SIG-M5 treated with dmso at 0.1 percent for 504 hours (cell line): ENCODE results near the gene WFIKKN1.

Source experiments
- DNase-seq: peaks from one replicate; lab custom pipeline; 2025; ENCODE audit not compliant: unreplicated experiment; lab: John Stamatoyannopoulos, UW

WFIKKN1 gene

DNA sequence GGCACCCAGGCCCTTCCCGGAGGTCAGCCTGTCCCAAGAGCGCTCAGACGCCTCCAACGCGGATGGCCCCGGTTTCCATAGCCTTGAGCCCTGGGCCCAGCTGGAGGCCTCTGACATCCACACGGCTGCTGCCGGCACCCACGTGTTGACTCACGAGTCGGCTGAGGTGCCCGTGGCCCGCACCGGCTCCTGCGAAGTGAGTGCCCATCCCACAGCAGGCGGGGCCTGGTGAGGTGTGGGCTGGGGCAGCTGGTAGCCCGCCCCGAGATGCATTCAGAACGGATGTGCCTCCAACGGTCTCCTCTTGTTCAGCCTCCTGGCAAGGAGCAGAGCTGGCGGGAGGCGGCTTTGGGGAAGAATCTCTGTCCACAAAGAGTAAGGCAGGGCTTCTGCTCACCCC is 21.1 kb downstream of the WFIKKN1 start:
- no peak for DNase-seq

DNA sequence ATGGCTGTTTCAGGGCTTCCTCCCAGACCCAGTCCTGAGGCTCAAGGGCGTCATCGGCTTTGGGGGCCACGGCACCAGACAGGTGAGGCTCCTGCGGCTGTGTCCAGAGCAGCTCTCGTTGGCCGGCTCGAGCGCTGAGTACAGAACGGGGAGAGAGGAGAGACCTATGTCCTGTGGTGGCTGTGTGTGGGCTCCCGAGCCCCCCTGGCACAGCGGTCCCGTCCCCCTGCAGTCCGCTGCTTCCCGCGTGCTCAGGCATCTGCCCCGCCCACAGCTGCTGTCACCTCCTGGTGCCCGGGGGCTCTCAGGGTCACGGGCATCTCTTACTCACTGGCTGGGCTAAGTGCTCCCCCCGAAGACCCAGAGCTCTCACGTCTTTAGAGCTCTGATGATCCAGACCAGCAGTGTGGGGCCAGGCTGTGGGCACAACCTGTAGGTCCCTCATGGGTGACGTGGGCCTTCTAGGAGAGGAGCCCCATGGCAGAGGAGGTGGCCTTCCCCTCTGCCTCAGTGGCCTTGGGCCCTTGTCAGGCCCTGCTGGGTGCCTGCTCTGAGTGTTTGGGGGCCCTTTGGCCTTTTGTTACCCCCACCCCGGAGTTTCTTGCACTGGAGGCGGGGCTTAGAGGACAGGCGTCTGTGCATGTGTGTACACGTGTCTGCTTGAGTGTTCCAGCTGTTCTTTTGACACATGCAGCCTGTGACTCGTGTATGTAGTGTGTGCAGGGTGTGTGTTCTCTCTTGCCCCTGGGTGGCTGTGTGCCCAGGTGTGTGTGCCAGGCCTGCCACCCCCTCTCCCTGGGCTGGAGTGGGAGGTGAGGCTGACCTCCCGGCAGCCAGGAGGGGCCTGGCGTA is 21.9 kb downstream of the WFIKKN1 start:
- DNase-seq: no peak

DNA sequence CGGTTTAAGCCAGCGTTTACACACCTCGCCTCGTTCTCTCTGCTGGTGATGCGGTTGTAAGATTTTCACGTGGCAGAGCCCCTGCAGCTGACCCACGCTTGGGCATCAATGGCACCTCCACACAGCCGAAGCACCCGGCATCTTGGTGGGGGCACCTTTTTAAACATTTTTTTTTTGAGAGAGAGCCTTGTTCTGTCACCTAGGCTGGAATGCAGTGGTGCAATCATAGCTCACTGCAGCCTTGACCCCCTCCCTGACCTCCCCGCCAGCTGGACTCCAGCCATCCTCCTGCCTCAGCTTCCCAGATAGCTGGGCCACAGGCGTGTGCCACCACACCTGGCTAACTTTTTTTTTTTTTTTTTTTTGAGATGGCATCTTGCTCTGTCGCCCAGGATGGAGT is 23.2 kb downstream of the WFIKKN1 start:
- no peak for DNase-seq

DNA sequence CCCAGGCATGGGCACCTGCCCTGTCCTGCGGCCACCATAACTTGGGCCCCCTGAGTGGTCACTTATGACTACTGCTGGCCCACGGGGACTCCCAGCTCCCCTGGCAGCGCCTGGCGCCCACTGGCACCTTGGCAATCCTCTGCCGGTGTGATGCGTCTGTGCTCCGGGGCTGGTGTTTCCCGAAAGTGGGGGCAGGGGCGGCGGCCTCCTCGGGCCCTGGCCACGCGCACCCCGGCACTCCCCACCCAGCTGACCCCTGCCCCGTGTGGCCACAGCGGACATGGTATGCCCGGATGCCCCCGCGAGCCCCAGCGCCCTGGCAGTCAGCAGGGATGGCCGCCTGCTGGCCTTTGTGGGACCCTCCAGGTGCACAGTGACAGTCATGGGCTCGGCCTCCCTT is 26.7 kb downstream of the WFIKKN1 start:
- no peak for DNase-seq

DNA sequence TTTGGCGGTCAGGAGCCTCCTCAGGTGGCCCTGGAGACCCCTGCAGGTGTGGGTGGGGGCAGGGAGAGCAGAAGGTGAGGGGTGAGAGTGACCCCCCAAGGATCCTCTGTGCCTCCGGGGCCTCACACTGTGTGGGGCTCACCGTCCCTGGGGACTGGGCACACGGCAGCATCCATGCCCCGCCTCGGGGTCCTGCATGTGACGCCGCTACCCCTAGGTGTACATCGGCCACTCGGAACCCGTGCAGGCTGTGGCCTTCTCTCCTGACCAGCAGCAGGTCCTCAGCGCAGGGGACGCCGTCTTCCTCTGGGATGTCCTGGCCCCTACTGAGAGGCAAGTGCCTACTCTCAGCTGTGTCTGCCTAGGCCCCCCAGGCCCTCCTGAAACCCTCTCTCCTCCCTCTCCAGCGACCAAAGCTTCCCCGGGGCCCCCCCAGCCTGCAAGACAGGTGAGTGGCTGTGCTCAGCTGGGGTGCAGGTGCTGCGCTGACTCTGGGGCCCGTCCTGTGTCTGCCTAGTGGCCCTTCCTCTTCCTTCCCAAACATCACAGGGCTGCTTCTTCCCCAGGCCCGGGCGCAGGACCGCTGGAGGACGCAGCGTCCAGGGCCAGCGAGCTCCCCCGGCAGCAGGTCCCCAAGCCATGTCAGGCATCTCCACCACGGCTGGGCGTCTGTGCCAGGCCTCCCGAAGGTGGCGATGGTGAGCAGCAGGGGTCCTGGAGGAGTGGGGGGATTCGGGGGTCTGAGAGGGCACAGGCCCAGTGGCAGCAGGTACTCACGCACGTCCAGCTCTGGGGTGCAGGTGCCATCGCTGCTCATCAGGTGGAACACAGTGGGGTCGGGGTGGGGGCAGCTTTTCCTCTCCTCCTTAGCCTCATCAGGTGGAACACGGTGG is 28.1 kb downstream of the WFIKKN1 start:
- DNase-seq: no peak

DNA sequence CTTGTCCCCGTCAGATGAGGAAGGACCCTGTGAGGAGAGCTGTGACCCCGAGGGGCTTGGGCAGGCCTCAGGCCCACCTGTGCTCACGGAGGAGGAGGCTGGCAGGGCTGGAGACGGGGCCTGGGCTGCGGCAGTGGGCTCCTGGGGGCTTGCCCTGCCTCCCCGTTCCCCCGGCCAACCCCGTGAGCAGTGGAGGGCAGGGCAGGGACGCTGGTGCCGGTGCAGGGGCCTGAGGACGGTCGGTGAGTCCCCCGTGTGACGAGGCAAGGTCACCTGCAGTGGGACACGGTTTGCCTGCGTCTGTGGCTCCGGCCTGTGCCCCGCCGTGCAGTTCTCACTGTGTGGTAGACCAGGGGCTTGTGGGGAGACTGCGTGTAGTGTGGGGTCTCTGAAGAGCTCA is 28.8 kb downstream of the WFIKKN1 start:
- DNase-seq: no peak

DNA sequence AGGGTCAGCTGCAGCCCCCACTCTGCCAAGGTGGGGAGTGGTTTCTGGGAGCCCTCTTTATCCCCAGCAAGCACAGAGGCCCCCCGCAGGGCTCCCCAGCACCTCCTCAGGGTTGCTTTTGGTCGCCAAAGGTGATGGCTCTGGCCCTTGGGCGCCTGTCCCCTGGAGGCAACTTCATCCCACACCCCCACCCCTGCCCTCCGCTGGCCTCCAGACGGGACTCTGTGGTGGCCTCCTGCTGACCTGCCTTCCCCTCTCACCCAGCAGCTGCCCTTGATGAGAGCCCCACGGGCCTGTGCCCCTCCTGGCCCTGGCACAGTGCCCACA is 29.3 kb downstream of the WFIKKN1 start:
- no peak for DNase-seq

DNA sequence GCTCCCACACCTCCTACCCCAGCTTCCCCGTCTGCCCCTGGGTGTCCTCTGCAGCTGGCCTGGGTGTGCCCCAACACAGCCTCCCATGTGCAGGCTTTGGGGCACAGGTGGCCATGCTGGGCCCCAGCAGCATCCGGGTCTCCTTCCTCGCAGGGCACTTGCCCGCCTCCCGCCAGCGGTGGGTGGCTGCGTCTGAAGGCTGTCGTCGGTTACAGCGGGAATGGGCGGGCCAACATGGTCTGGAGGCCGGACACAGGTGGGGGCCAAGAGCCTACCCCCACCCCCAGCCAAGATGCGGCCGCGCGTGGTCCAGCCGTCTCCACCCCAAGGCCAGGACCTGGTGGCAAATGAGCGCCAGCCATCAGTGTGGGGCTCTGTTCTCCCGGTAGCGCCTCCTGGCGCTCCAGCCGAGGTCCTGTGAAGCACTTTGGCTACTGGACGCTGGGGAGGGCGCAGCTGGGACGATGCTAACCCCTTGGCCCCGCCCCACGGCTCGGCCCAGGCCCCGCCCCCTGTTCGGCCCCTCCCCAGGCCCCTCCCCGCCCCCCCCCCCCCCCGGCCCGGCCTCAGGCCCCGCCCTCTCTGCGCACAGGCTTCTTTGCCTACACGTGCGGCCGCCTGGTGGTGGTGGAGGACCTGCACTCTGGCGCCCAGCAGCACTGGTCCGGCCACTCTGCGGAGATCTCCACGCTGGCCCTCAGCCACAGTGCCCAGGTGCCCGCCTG is 29.8 kb downstream of the WFIKKN1 start:
- peak; percentile 77 for DNase-seq

DNA sequence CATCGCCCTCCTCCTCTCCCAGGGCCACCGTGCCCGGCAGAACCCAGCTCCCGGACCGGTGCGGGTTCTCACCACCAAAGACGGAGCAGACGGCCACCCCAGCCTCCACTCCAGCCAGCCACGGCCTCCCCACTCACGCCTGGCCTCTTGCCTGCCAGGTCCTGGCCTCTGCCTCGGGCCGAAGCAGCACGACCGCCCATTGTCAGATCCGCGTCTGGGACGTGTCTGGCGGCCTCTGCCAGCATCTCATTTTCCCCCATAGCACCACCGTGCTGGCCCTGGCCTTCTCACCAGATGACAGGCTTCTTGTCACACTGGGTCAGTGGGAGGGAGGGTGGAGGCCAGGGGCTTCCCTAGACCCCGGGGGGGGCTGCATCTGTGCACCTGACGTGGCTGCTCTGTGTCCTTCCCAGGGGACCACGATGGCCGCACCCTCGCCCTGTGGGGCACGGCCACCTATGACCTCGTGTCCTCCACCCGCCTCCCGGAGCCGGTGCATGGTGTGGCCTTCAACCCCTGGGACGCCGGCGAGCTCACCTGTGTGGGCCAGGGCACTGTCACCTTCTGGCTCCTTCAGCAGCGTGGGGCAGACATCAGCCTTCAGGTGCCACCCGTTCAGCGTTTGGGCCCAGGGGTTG is 30.5 kb downstream of the WFIKKN1 start:
- DNase-seq: no peak

DNA sequence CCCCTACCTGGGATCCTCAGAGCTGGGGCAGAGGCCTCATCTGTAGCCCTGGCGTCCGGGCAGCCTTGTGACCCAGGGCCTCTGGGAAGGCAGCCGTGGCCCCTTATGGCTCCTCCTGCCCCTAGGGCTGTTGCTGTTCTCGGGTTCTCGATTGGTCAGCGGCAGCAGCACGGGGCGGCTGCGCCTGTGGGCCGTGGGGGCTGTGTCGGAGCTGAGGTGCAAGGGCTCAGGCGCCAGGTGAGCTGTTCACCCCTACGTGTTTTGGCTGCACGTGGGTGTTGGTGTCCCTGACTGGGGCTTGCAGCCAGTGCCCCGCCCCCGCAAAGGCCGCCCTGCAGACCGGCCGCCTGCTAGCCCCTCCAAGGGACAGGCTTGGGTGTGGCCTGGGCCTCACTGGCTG is 31.3 kb downstream of the WFIKKN1 start:
- DNase-seq: no peak

DNA sequence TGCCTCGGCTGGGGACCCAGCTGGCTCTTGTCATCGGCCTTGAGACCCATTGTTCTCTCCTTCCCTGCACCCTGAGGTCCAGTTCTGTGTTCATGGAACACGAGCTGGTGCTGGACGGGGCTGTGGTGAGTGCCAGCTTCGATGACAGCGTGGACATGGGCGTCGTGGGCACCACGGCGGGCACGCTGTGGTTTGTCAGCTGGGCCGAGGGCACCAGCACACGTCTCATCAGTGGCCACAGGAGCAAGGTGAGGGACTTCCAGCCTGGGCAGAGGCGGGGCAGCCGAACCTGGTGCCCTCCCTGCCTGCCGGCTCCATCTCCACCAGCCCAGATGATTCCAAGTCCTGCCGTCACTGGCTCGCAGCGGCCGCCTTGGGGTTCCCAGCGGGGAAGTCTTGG is 31.8 kb downstream of the WFIKKN1 start:
- DNase-seq: no peak

DNA sequence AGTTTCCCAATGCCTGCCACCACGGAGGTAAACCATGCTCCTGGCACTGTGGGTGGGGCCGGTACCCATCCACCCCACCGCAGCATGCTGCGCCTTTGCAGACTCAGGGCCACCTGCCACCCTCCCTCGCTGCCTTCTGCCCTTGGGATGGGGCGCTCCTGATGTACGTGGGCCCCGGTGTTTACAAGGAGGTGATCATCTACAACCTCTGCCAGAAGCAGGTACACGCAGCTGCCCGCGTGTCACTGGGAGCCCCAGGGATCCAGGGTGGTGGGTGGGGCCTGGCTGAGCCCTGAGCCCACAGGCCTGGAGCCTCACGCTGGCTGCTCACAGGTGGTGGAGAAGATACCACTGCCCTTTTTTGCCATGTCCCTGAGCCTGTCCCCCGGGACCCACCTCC is 35.8 kb downstream of the WFIKKN1 start:
- DNase-seq: no peak

DNA sequence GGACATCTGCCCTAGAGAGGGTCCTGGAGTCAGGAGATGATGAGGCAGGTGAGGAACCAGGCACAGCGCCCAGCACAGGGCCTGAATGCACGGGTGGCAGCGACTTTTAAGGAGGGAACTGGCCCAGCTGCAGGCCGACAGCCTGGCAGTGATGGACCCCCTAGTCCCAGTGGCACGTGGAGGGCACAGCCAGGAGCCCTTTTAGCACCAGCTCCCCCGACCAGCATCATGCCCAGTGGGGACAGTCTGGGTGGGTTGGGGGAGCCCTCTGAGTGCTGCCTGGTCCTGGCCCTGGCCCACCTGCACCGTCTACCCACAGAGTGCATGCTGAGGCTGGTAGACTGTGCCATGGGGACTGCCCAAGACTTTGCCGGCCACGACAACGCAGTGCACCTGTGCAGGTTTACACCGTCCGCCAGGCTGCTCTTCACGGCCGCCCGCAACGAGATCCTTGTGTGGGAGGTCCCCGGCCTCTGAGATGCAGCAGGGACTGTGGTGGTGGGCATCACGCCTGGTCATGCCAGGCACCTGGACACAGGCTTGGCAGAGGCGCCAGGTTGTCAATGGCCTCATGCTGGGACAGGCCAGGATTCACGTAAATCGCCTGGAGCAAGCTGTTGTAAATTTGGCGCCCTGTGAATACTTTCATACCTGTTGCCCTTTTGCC is 36.5 kb downstream of the WFIKKN1 start:
- DNase-seq: no peak

DNA sequence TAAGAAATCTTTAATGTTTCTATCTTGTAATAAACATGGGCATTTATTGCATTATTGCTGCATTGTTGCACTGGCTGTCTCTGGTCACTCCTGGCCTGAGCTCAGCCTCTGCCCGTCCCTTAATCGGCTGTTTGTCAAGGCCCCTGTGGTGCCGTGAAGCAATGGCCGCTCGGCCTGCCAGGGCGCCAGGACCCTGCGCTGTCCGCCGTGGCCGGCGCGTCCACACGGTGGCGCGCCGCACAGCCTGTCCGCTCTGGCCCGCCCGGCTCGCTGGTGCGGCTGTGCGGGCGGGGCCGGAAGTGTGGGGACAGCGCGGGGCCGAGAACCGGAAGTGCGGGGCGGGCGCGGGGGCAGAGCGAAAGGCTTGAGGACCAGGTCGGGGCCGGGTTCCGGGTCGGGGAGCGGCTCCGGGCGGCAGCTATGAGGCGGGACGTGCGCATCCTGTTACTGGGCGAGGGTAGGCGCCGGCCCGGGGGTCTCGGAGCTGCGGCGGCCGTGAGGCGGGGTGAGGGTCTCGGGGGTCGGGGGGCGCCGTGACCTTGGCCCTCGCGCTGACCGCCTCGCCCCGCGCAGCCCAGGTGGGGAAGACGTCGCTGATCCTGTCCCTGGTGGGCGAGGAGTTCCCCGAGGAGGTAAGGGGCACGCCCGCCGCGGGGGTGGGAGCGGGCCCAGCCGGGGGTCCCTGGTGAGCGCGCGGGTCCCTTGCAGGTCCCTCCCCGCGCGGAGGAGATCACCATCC is 37.2 kb downstream of the WFIKKN1 start, which contains the start of gene RHOT2:
Gene RHOT2 (plus strand): TSS at position 353 of the 739 bp plus-strand sequence. CDS start 68 bp downstream, at position 421.
- DNase-seq: peak; percentile 79

DNA sequence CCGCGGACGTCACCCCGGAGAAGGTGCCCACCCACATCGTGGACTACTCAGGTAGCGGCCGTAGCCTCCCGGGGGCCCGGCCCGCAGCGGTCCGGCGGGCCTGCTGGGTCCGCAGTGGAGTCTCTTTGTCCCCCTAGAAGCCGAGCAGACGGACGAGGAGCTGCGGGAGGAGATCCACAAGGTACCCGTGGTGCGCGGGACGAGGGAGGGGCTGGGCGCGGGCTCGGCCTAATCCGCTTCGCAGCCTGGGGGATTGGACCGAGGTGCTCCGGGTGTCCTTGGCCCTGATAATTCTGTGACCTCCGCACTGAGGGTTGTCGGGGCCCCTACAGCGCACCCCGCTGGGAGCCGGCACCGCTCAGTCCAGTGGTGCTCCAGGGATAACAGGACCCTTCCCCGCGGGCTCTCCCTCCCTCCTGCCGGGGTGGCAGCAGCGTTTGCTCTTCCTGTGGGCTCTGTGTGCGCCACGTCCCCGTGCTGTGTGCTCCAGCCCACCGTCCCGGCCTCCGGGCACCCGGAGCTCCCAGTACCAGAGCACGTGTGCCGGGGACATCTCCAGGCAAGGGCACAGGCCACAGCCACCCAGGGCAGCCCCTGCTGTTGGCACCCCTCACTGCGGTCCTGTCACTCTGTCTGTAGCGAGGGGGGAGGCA is 37.9 kb downstream of the WFIKKN1 start:
- no peak for DNase-seq

DNA sequence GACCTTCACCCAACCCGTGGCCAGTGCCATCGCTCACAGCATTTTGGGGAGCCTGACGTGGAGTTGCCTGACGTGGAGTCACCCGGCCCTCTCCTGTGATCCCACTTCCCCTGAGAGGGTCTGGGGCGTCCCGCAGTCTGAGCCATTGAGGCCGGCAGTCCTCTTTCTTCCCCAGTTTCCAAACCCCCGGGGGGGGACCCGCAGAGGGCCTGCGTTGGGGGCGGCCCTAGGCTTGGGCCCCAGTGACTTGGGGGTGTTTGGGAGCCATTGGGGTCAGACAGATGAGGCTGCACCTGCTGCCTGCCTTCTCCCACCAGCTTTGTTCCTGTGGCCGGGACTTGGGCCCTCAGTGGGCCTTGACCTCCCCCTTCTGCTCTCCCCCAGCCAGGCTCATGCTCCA is 38.9 kb downstream of the WFIKKN1 start:
- no peak for DNase-seq

DNA sequence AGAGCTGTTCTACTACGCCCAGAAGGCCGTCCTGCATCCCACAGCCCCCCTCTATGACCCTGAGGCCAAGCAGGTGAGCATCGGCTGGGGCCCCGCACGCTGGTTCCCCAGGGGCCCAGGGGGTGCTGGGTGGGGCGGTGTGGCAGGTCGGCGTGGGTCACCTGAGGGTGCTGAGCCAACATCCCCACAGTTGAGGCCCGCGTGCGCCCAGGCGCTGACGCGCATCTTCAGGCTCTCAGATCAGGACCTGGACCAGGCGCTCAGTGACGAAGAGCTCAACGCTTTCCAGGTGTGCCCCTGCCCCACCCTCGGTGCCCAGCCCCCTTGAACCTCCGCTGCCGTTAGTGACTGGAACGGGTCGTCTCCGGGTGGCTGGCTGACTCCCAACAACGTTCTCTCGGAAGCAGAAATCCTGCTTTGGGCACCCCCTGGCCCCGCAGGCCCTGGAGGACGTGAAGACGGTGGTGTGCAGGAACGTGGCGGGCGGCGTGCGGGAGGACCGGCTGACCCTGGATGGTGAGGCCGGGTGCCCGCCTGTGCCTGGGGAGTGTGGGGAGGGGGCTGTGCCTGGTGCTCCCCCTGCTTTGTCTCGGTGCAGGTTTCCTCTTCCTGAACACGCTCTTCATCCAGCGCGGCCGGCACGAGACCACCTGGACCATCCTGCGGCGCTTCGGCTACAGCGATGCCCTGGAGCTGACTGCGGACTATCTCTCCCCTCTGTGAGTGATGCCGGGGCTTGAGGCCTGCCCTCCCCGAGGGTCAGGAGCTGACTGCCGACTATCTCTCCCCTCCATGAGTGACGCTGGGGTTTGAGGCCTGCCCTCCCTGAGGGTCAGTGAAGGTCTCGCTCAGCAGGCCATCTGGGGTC is 39.9 kb downstream of the WFIKKN1 start:
- no peak for DNase-seq

DNA sequence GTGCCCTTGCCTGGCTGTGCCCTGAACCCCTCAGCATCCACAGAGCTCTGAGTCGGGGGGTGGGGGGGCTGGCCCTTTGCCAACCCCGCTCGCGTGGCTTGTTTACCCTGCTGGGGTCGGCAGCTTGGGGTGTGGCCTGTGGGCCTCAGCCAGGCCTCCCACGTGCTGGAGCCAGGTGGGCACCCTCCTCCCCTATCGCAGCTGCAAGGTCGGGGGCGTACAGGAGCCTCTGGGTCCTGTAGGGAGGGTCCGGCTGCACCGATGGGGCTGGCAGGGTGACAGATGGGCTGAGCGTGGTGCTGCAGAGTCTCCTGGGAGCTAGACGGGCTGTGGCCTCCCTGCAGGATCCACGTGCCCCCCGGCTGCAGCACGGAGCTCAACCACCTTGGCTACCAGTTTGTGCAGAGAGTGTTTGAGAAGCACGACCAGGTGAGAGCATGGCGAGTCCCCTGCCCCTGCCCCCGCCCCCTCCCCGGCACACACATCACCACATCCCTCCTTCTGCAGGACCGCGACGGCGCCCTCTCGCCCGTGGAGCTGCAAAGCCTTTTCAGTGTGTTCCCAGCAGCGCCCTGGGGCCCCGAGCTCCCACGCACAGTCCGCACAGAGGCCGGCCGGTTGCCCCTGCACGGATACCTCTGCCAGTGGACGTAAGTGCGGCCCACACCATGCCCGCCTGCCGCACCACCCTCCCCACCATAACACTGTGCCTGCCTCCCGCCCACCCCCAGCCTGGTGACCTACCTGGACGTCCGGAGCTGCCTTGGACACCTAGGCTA is 40.8 kb downstream of the WFIKKN1 start:
- DNase-seq: no peak
